ENCODE data around the gene ATP8A2. TPM values are rescaled to one million over a fixed set of nuclear protein-coding genes. Genes with fewer than 3 reads are reported as not detected.

The ATP8A2 gene
- total and polyA plus RNA-seq, 7 donors = under 0.01 to 2.2 (median 1.2) TPM; not detected in 1

DNA sequence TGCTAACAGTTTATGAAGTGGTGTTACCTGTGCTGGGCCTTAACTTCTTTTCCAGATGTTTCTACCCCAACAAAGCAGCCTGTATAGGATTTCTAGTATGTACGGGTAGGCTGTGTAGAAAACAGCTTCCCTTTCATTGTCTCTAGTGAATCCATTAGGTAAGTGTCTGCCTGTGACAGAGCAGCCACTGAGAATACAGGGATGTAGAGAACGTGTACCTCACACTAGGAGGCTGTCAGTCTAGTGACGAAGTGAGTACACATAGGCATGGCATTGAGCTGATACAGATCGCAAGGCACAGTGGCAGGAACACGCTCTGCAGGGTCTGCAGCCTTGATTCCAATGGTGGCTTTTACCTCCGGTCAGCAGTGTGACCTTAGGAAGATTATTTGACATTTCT is 562.4 kb downstream of the ATP8A2 start:
- intact Hi-C loops (cut with DNase I) = no loop called here
- no peak for TF ChIP-seq POLR2AphosphoS5 (IDR thresholded peaks at IDR 0.05)
- TF ChIP-seq EP300 (IDR thresholded peaks at IDR 0.05) = no peak
- H3K4me1 ChIP-seq = no peaks in the 10 kb centered on the region
- H3K9me3 ChIP-seq = no peaks in the 10 kb centered on the region
- H3K4me3 ChIP-seq = no peak overlapping the region
- no peak for DNase-seq
- H3K27me3 ChIP-seq = no peaks in the 10 kb centered on the region
- no peak overlapping the region for H3K27ac ChIP-seq
- WGBS, 2 donors = 90 to 92% methylated on average over 6 of the region's 6 CpGs
- no peaks in the 10 kb centered on the region for H3K36me3 ChIP-seq

DNA sequence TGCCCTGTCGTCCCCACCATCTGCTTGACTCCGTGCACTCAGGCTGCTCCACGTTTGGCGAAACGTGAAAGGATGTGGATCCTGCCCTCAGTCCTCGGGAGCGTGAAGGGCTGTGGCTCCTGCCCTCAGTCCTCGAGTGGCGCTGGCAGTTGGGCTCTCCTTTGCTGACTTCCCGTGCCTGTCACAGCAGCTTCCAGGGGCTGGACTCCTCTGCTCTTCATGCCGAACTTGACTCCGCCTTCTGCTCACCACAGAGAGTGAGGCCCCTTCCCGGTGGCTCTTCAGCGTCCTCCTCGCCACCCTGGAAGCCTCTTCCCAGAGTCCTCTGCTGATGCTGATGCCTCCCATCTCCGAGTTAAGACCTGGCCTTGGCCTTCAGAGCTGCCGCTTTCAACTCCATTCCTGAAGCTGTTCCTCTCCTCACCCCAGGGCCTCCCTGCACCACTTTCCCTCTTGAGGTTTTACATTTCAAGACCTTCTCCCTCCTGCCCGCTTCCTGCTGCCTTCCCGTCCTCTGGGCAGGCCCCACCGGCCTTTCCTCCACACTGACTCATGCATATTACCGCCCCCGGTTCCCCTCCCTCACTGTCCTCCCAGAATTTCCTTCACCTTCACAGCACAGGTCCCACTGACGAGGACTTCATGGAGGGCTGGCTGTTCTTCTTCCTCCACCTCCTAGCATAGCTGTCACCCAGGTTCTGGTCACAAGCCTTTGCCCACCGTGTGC is 568.4 kb downstream of the ATP8A2 start:
- no peak for TF ChIP-seq POLR2AphosphoS5 (IDR thresholded peaks at IDR 0.05)
- TF ChIP-seq EP300 (IDR thresholded peaks at IDR 0.05) = no peak
- TF ChIP-seq POLR2A (IDR thresholded peaks at IDR 0.05) = no peak
- TF ChIP-seq, protein P1, sequence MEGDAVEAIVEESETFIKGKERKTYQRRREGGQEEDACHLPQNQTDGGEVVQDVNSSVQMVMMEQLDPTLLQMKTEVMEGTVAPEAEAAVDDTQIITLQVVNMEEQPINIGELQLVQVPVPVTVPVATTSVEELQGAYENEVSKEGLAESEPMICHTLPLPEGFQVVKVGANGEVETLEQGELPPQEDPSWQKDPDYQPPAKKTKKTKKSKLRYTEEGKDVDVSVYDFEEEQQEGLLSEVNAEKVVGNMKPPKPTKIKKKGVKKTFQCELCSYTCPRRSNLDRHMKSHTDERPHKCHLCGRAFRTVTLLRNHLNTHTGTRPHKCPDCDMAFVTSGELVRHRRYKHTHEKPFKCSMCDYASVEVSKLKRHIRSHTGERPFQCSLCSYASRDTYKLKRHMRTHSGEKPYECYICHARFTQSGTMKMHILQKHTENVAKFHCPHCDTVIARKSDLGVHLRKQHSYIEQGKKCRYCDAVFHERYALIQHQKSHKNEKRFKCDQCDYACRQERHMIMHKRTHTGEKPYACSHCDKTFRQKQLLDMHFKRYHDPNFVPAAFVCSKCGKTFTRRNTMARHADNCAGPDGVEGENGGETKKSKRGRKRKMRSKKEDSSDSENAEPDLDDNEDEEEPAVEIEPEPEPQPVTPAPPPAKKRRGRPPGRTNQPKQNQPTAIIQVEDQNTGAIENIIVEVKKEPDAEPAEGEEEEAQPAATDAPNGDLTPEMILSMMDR (IDR thresholded peaks at IDR 0.05) = no peak
- no peaks in the 10 kb centered on the region for H3K27me3 ChIP-seq
- H3K9me3 ChIP-seq = no peaks in the 10 kb centered on the region
- intact Hi-C loops (cut with DNase I) = no loop called here
- H3K27ac ChIP-seq = no peak overlapping the region
- no peak for DNase-seq
- 74 to 77% methylated on average over 24 of the region's 24 CpGs for WGBS, 2 donors
- no peak overlapping the region for H3K4me3 ChIP-seq
- H3K36me3 ChIP-seq = no peaks in the 10 kb centered on the region
- H3K4me1 ChIP-seq = no peaks in the 10 kb centered on the region

DNA sequence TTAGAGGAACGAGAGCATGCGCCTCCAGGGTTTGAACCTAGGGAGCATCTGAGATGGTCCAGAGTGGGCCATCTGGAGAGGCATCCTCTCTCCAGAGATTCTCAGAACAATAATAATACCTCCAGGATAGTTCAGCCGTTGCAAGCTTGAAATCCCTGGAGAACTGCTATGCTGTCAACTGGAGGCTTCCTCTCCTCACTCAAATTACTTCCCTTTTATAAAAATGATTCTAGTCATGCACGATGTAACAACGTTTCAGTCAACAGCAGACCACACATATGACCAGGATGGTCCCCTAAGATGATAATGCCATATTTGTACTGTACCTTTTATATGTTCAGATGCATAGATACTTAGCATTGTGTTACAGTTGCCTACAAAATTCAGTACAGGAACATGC is 571.3 kb downstream of the ATP8A2 start:
- Histone ChIP-seq H3K27me3 (no peaks in the 10 kb centered on the region), H3K4me1 (peaks cover 0 to 9% (median 6%) of the 10 kb centered on the region in 4 donors), H3K4me3 (no peak overlapping the region), H3K27ac (no peak overlapping the region), H3K36me3 (no peaks in the 10 kb centered on the region), H3K9me3 (no peaks in the 10 kb centered on the region)
- WGBS, 2 donors = 58 to 82% methylated on average over 5 of the region's 5 CpGs
- intact Hi-C loops (cut with DNase I) = no loop called here
- no peak for DNase-seq
- TF ChIP-seq, protein P1 (IDR thresholded peaks at IDR 0.05) = no peak
- no peak for TF ChIP-seq POLR2AphosphoS5 (IDR thresholded peaks at IDR 0.05)
- no peak for TF ChIP-seq POLR2A (IDR thresholded peaks at IDR 0.05)

DNA sequence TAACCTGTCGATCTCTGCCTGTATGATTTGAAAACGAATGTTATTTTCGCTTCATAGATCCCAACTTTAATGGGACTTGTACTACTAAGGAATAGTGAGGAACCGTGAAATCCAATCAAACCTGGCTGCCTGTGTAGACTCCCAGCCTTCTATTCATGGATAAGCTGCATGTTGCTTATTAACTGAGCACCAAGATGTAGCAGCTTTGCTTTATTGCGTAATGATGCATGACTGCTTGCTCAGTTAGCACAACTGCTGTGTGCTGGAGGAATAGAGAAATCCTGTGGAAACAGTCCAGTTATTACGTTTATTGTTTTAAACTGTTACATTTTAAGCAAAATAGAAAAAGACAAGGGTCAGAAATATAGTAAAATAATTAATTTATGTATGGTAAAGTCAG is 571.9 kb downstream of the ATP8A2 start:
- no peak for TF ChIP-seq POLR2A (IDR thresholded peaks at IDR 0.05)
- TF ChIP-seq POLR2AphosphoS5 (IDR thresholded peaks at IDR 0.05) = no peak
- TF ChIP-seq, protein P1 (IDR thresholded peaks at IDR 0.05) = no peak
- TF ChIP-seq EP300 (IDR thresholded peaks at IDR 0.05) = no peak
- Histone ChIP-seq H3K36me3 (no peaks in the 10 kb centered on the region), H3K4me1 (peaks cover 0 to 9% (median 6%) of the 10 kb centered on the region in 4 donors), H3K4me3 (no peak overlapping the region), H3K9me3 (no peaks in the 10 kb centered on the region), H3K27ac (no peak overlapping the region), H3K27me3 (no peaks in the 10 kb centered on the region)
- intact Hi-C loops (cut with DNase I) = no loop called here
- WGBS, 2 donors = 73 to 88% methylated on average over 6 of the region's 6 CpGs
- no peak for DNase-seq

DNA sequence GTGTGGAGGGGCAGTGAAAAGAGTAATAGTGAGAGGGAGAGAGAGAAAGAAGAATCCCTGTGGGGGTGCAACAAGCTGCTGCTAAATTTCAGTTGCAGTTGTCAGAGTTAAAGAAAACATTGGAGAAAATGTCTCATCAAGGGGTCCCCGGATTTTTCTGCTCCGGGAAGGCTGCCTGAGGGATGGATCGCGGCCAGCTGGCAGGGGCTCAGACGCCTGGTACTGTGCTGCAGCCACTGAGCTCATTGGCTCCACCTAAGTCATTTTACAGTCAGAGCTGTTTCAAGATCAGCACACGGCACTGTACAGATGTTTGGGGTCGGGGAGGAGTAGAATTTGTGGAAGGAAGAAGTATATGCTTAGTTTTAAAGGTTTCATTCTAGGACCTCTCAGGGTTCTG is 573.8 kb downstream of the ATP8A2 start:
- no peak overlapping the region for H3K27ac ChIP-seq
- H3K36me3 ChIP-seq = no peaks in the 10 kb centered on the region
- H3K27me3 ChIP-seq = no peaks in the 10 kb centered on the region
- H3K9me3 ChIP-seq = no peaks in the 10 kb centered on the region
- 44 to 60% methylated on average over 7 of the region's 7 CpGs for WGBS, 2 donors
- H3K4me3 ChIP-seq = no peak overlapping the region
- no peak for DNase-seq
- TF ChIP-seq, protein P1 (IDR thresholded peaks at IDR 0.05) = no peak
- TF ChIP-seq EP300 (IDR thresholded peaks at IDR 0.05) (no peak), POLR2A (IDR thresholded peaks at IDR 0.05) (no peak), POLR2AphosphoS5 (IDR thresholded peaks at IDR 0.05) (no peak)
- intact Hi-C loops (cut with DNase I) = no loop called here
- H3K4me1 ChIP-seq = peaks cover 0 to 9% (median 6%) of the 10 kb centered on the region in 4 donors
